A549 treated with AZD2906 at 1 μM for 4 hours (cell line): ENCODE data around the gene ZBTB12. TPM values are rescaled to one million over a fixed set of nuclear protein-coding genes. Genes with fewer than 3 reads are reported as not detected.

Experiments used
- total RNA-seq: library from RNA; stranded (reverse); fragments of 200-300 nt; extraction: Qiagen RNA extraction; gene quantifications from 5 replicates; pipeline ENCODE4 v1.2.3, GENCODE V29; 2022

Gene ZBTB12
- 2.9 to 4.5 TPM (median 3.8 TPM) in 5 replicates for total RNA-seq

GRCh38 chr6:31901953-31902643, at the start of gene ZBTB12:
TSS of gene ZBTB12 (minus strand) at chr6:31902086. CDS start at chr6:31901305, 781 bp downstream.

DNA sequence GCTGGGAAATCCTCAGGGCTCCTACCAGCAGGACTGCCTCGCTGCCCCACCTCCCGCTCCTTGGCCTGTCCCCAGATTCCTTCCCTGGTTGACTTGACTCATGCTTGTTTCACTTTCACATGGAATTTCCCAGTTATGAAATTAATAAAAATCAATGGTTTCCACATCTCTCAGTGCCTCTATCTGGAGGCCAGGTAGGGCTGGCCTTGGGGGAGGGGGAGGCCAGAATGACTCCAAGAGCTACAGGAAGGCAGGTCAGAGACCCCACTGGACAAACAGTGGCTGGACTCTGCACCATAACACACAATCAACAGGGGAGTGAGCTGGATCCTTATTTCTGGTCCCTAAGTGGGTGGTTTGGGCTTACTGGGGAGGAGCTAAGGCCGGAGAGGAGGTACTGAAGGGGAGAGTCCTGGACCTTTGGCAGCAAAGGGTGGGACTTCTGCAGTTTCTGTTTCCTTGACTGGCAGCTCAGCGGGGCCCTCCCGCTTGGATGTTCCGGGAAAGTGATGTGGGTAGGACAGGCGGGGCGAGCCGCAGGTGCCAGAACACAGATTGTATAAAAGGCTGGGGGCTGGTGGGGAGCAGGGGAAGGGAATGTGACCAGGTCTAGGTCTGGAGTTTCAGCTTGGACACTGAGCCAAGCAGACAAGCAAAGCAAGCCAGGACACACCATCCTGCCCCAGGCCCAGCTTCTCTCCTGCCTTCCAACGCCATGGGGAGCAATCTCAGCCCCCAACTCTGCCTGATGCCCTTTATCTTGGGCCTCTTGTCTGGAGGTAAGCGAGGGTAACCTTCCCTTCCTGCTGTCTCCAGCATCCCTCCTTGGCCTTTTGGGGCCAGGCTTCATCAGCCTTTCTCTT, 43.9 kb upstream of the ZBTB12 start, which contains the start of gene CFB:
Gene CFB, plus strand, starts transcription at position 589 of the 863 bp plus-strand sequence. Its CDS starts 127 bp downstream, at position 716.

DNA sequence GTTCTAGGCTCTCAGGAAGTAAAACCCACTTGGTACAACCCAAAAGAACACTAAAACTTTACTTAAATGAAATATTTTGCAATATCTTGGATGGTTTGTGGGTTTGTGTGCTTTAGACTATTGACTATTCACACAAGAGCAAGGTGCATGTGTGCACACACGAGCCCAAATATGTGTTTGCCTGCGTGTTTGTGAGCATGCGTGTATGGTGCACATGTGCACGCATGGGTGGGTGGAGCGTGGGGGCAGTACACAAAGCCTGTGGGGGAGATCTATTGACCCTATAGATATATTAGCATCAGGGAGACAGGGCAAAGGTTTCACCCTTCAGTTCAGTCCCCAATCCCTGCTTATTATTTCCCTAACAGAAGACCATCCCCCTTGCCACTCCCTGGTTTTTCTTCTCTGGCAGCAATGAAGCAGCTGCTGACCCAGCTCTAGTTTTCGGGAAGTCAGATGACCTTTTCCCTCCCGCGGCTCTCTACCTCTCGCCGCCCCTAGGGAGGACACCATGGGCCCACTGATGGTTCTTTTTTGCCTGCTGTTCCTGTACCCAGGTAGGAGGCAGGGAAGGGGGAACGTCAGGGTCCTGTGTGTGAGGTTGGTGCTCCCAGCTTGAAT, 25.5 kb upstream of the ZBTB12 start, which contains the start of gene C2:
Gene C2, plus strand, starts transcription at position 476 of the 621 bp plus-strand sequence. Its CDS starts 36 bp downstream, at position 512.

GRCh38 chr6:31897612-31898382, 4.1 kb downstream of the ZBTB12 start, which contains the start of gene EHMT2:
TSS of gene EHMT2 (minus strand) at chr6:31897698. CDS start at chr6:31897677, 21 bp downstream.

GRCh38 chr6:31878726-31879125, 23.2 kb downstream of the ZBTB12 start, which contains the start of gene SLC44A4:
TSS of gene SLC44A4 (minus strand) at chr6:31878997. CDS start at chr6:31878980, 17 bp downstream.

DNA sequence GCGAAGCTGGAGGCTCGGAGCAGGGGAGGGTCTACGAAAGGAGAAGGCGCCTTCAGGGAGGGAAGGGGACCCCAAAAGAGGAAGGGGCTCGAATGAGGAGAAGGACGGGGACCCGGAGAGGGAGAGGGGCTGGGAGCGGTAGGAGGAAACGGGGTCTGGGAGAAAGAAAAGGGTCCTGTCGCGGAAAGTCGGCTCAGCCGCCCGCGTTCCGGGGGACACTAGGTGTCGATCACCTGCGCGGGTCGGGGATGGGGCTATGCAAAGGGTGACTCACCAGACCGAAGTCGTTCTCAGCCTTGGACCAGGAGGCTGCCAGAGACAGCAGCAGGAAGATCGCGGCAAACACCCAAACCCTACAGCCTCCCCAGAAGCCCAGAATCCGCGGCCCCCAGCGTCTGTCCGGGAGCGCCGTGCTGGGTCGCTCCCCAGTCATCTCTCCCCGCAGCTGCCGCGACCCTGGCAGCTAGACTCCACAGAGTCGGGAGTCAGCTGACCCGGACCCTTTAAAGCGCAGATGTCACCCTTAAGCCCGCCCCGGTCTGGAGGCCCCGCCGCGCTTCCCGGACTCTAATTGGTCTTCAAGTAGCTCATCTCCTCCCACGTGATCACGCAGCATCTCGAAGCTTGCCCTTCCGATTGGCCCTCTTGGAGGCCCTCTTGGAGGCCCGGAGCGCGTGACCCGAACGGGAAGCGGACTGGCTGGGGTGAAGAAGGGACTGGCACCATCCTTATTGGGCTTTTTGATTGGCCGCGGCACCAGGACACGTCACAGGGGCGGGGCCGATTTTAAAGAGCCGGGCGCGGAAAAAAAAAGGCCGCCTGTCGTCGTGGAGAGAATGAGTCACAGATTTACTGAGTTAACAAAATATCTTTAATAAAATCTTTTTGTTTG, 39.3 kb downstream of the ZBTB12 start, which contains the start of gene NEU1:
Gene NEU1, minus strand, starts transcription at position 478 of the 892 bp plus-strand sequence. Its CDS starts 45 bp downstream, at position 433.

Other genes starting within 250 kb of the ZBTB12 start
- gene BAG6, start 249.4 kb downstream of the ZBTB12 start, total RNA-seq: 117 to 150 TPM (median 136 TPM) in 5 replicates
- 2.9 to 3.7 TPM (median 3.1 TPM) in 5 replicates for gene APOM, start 246.2 kb downstream of the ZBTB12 start, total RNA-seq
- 11.3 to 12.4 TPM (median 11.9 TPM) in 5 replicates for gene C6orf47, start 241.3 kb downstream of the ZBTB12 start, total RNA-seq
- 7.8 to 11.3 TPM (median 10.1 TPM) in 5 replicates for gene GPANK1, start 237.1 kb downstream of the ZBTB12 start, total RNA-seq
- 169 to 183 TPM (median 179 TPM) in 5 replicates for gene CSNK2B, start 236.0 kb downstream of the ZBTB12 start, total RNA-seq
- gene LY6G5B, start 232.1 kb downstream of the ZBTB12 start, total RNA-seq: 2.7 to 4.2 TPM (median 3.2 TPM) in 5 replicates
- 1.2 to 1.7 TPM (median 1.4 TPM) in 5 replicates for gene LY6G5C, start 221.0 kb downstream of the ZBTB12 start, total RNA-seq
- 14.2 to 17.5 TPM (median 16.7 TPM) in 5 replicates for gene ABHD16A, start 198.8 kb downstream of the ZBTB12 start, total RNA-seq
- not detected in 5 replicates for gene LY6G6F, start 195.2 kb downstream of the ZBTB12 start, total RNA-seq
- gene LY6G6D, start 186.7 kb downstream of the ZBTB12 start, total RNA-seq: not detected in 5 replicates
- 0.08 to 0.14 TPM (median 0.09 TPM) in 3 of 5 replicates, not detected in the others for gene LY6G6C, start 180.3 kb downstream of the ZBTB12 start, total RNA-seq
- not detected in 5 replicates for gene MPIG6B, start 178.7 kb downstream of the ZBTB12 start, total RNA-seq
- 25.2 to 32.8 TPM (median 28.6 TPM) in 5 replicates for gene DDAH2, start 172.8 kb downstream of the ZBTB12 start, total RNA-seq
- 467 to 486 TPM (median 475 TPM) in 5 replicates for gene CLIC1, start 165.6 kb downstream of the ZBTB12 start, total RNA-seq
- 10.5 to 14.8 TPM (median 11.7 TPM) in 5 replicates for gene MSH5, start 162.1 kb downstream of the ZBTB12 start, total RNA-seq
- gene SAPCD1, start 139.4 kb downstream of the ZBTB12 start, total RNA-seq: 1.6 to 4.2 TPM (median 3.1 TPM) in 5 replicates
- gene VWA7, start 124.8 kb downstream of the ZBTB12 start, total RNA-seq: 1.3 to 1.9 TPM (median 1.5 TPM) in 5 replicates
- gene VARS1, start 106.3 kb downstream of the ZBTB12 start, total RNA-seq: 49.3 to 54.8 TPM (median 53.0 TPM) in 5 replicates
- 43.6 to 61.8 TPM (median 59.8 TPM) in 5 replicates for gene LSM2, start 95.1 kb downstream of the ZBTB12 start, total RNA-seq
- gene HSPA1L, start 86.8 kb downstream of the ZBTB12 start, total RNA-seq: 1.2 to 1.7 TPM (median 1.4 TPM) in 5 replicates
- gene HSPA1A, start 86.5 kb downstream of the ZBTB12 start, total RNA-seq: 132 to 240 TPM (median 186 TPM) in 5 replicates
- 94.0 to 169 TPM (median 135 TPM) in 5 replicates for gene HSPA1B, start 74.3 kb downstream of the ZBTB12 start, total RNA-seq
- 24.3 to 33.7 TPM (median 27.9 TPM) in 5 replicates for gene NEU1, start 39.3 kb downstream of the ZBTB12 start, total RNA-seq
- 0.05 TPM in 3 of 5 replicates, not detected in the others for gene SLC44A4, start 23.1 kb downstream of the ZBTB12 start, total RNA-seq
- 21.5 to 29.0 TPM (median 26.5 TPM) in 5 replicates for gene EHMT2, start 4.4 kb downstream of the ZBTB12 start, total RNA-seq
- 0.20 to 0.34 TPM (median 0.23 TPM) in 5 replicates for gene C2, start 25.6 kb upstream of the ZBTB12 start, total RNA-seq
- 1.3 to 3.0 TPM (median 2.0 TPM) in 5 replicates for gene CFB, start 44.0 kb upstream of the ZBTB12 start, total RNA-seq
- 73.0 to 92.7 TPM (median 76.9 TPM) in 5 replicates for gene NELFE, start 56.9 kb upstream of the ZBTB12 start, total RNA-seq
- gene SKIC2, start 57.1 kb upstream of the ZBTB12 start, total RNA-seq: 19.9 to 23.7 TPM (median 22.8 TPM) in 5 replicates
- 11.1 to 13.8 TPM (median 11.8 TPM) in 5 replicates for gene DXO, start 70.1 kb upstream of the ZBTB12 start, total RNA-seq
- gene C4A, start 80.0 kb upstream of the ZBTB12 start, total RNA-seq: 0.80 to 1.1 TPM (median 0.93 TPM) in 5 replicates
- gene C4B, start 112.7 kb upstream of the ZBTB12 start, total RNA-seq: 0.58 to 1.2 TPM (median 0.96 TPM) in 5 replicates
- 0.06 TPM in 1 of 5 replicates, not detected in the others for gene CYP21A2, start 136.3 kb upstream of the ZBTB12 start, total RNA-seq
- gene TNXB, start 207.3 kb upstream of the ZBTB12 start, total RNA-seq: 0.48 to 0.71 TPM (median 0.56 TPM) in 5 replicates
- gene ATF6B, start 226.2 kb upstream of the ZBTB12 start, total RNA-seq: 27.8 to 35.4 TPM (median 34.3 TPM) in 5 replicates
- 6.0 to 7.8 TPM (median 6.8 TPM) in 5 replicates for gene FKBPL, start 228.2 kb upstream of the ZBTB12 start, total RNA-seq
- gene PRRT1, start 249.9 kb upstream of the ZBTB12 start, total RNA-seq: 0.47 to 0.82 TPM (median 0.61 TPM) in 5 replicates